Left ventricle myocardium inferior (tissue), 1 donor: ENCODE results near the gene SREK1. TPM values are rescaled to one million over a fixed set of nuclear protein-coding genes. Genes with fewer than 3 reads are reported as not detected.

Experiments used
- DNase-seq: peaks from one replicate; pipeline ENCODE4 v3.0.0-alpha.2; 2020
- H3K27ac ChIP-seq: fragments of 200-600 bp; replicated peaks from 2 replicates; pipeline ENCODE4 v1.8.0; 2021
- H3K27me3 ChIP-seq: fragments of 200-600 bp; 2 replicates; pipeline ENCODE4 v1.8.0; 2021; ENCODE audit warnings: low read depth
- H3K36me3 ChIP-seq: fragments of 200-600 bp; 2 replicates; pipeline ENCODE4 v1.8.0; 2021
- H3K4me1 ChIP-seq: fragments of 200-600 bp; 2 replicates; pipeline ENCODE4 v1.8.0; 2021
- H3K4me3 ChIP-seq: fragments of 200-600 bp; 2 replicates; pipeline ENCODE4 v1.8.0; 2021; ENCODE audit warnings: mild to moderate bottlenecking, moderate library complexity
- H3K9me3 ChIP-seq: fragments of 200-600 bp; replicated peaks from 2 replicates; pipeline ENCODE4 v1.8.0; 2021
- CTCF ChIP-seq: fragments of 200-600 bp; IDR thresholded peaks from 2 replicates; pipeline ENCODE4 v1.8.0; 2021; ENCODE audit warnings: antibody characterized with exemption, mild to moderate bottlenecking, borderline replicate concordance
- intact Hi-C: fragments of 100-400 bp; cut with micrococcal nuclease; formaldehyde crosslinking; loops from one replicate; pipeline ENCODE4 v1.11.0; 2022
- total RNA-seq: library from RNA; stranded (reverse); fragmentation: NEBNext Ultra II Directional; extraction: Animal tissue kit (Norgen Biotek cat#: 25700); gene quantifications from one replicate; pipeline ENCODE4 v1.2.1, GENCODE V29; 2021
- donor health status: DM: no; HTN: yes; CAD: no; lungs with severe emphysema.

Gene SREK1
- total RNA-seq, 1 donor from 2014 or later, result 33.5 TPM

GRCh38 chr5:66223637-66224036, 79.5 kb downstream of the SREK1 start:
- Histone ChIP-seq H3K36me3 (no peaks in the 10 kb centered on the region), H3K4me1 (no peaks in the 10 kb centered on the region), H3K27ac (no peak overlapping the region), H3K27me3 (no peaks in the 10 kb centered on the region), H3K9me3 (peaks cover 24% of the 10 kb centered on the region), H3K4me3 (no peak overlapping the region)
- intact Hi-C loops, result no loop called here
- peak; percentile 39 for TF ChIP-seq CTCF
- DNase-seq, result no peak

GRCh38 chr5:66224274-66224673, 80.2 kb downstream of the SREK1 start:
- DNase-seq, result no peak
- Histone ChIP-seq H3K36me3 (no peaks in the 10 kb centered on the region), H3K4me3 (no peak overlapping the region), H3K4me1 (no peaks in the 10 kb centered on the region), H3K27ac (no peak overlapping the region), H3K9me3 (peaks cover 24% of the 10 kb centered on the region), H3K27me3 (no peaks in the 10 kb centered on the region)
- TF ChIP-seq CTCF, result no peak
- intact Hi-C loops, result no loop called here

GRCh38 chr5:66224773-66225553, 80.9 kb downstream of the SREK1 start:
- TF ChIP-seq CTCF, result no peak
- intact Hi-C loops, result no loop called here
- H3K36me3 ChIP-seq, result no peaks in the 10 kb centered on the region
- no peak for DNase-seq
- H3K27ac ChIP-seq, result no peak overlapping the region
- peaks cover 19% of the 10 kb centered on the region for H3K9me3 ChIP-seq
- no peaks in the 10 kb centered on the region for H3K27me3 ChIP-seq
- no peak overlapping the region for H3K4me3 ChIP-seq
- no peaks in the 10 kb centered on the region for H3K4me1 ChIP-seq

- Histone ChIP-seq H3K4me3 (no peak overlapping the region), H3K36me3 (no peaks in the 10 kb centered on the region), H3K4me1 (no peaks in the 10 kb centered on the region), H3K9me3 (peaks cover 9% of the 10 kb centered on the region), H3K27ac (no peak overlapping the region), H3K27me3 (no peaks in the 10 kb centered on the region)
- intact Hi-C loops, result no loop called here
- TF ChIP-seq CTCF, result no peak
- no peak for DNase-seq
Measured at GRCh38 chr5:66230551-66230950, 86.5 kb downstream of the SREK1 start.

- intact Hi-C loops, result no loop called here
- H3K27me3 ChIP-seq, result peaks cover 6% of the 10 kb centered on the region
- no peak overlapping the region for H3K4me3 ChIP-seq
- H3K4me1 ChIP-seq, result no peaks in the 10 kb centered on the region
- no peaks in the 10 kb centered on the region for H3K36me3 ChIP-seq
- no peaks in the 10 kb centered on the region for H3K9me3 ChIP-seq
- no peak for TF ChIP-seq CTCF
- no peak overlapping the region for H3K27ac ChIP-seq
- DNase-seq, result no peak
Measured at GRCh38 chr5:66231508-66231907, 87.4 kb downstream of the SREK1 start.
